AG09309 (cell line): ENCODE results near the gene POMGNT2.

Experiments used
- DNase-seq: peaks from one replicate; pipeline ENCODE4 v3.0.0-alpha.2; 2010; ENCODE audit warnings: low read depth
- H3K4me3 ChIP-seq: 2 replicates; pipeline ENCODE4 v1.5.1; 2011; ENCODE audit warnings: mild to moderate bottlenecking, low read depth, low read length, moderate library complexity; ENCODE audit not compliant: control insufficient read depth
- TF ChIP-seq, protein P1 (sequence below): IDR thresholded peaks from 2 replicates; pipeline ENCODE4 v1.5.1; 2011; ENCODE audit warnings: mild to moderate bottlenecking, low read depth, low read length, inconsistent platforms; ENCODE audit not compliant: insufficient read depth, control insufficient read depth; ENCODE audit errors: missing control alignments

Gene POMGNT2

DNA sequence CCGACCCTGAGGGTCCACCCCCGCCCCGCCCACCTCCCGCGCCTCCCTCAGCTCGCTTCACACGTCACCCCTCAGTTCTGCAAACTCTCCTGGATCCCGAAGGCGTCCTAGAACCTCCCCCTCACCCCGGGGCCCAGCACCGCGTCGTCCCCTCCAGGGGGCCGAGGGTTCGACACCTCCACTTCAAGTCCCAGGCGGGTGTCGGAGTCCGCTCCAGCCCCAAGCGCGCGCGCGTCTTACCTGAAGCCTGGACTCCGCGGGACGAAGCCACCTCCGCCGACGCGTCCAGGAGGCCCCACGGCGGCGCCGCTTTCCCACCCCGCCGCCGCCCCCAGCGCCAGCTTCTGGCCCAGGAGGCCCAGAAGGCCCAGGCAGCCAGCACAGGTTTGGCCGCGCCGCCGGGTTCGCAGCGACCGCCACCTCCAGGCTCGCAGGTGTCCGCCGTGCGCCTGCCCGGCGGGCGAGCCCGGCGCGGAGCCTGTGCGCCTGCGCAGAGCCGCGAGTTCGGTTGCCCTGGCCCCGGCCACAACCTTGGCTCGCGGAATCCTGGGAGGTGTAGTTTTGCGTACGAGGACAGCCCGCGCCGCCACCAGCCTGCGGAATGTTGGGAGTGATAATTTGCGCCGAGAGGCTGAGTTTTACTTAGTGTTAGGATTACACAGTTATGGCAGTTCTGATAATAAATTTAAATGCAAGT is at the start of gene POMGNT2:
Gene POMGNT2, minus strand, starts transcription at position 484 of the 697 bp plus-strand sequence. CDS start 24,648 bp downstream, outside the sequence.
- DNase-seq: peak; percentile 27
- TF ChIP-seq, protein P1, sequence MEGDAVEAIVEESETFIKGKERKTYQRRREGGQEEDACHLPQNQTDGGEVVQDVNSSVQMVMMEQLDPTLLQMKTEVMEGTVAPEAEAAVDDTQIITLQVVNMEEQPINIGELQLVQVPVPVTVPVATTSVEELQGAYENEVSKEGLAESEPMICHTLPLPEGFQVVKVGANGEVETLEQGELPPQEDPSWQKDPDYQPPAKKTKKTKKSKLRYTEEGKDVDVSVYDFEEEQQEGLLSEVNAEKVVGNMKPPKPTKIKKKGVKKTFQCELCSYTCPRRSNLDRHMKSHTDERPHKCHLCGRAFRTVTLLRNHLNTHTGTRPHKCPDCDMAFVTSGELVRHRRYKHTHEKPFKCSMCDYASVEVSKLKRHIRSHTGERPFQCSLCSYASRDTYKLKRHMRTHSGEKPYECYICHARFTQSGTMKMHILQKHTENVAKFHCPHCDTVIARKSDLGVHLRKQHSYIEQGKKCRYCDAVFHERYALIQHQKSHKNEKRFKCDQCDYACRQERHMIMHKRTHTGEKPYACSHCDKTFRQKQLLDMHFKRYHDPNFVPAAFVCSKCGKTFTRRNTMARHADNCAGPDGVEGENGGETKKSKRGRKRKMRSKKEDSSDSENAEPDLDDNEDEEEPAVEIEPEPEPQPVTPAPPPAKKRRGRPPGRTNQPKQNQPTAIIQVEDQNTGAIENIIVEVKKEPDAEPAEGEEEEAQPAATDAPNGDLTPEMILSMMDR: no peak
- H3K4me3 ChIP-seq: peak within 1 kb of the TSS; percentile 86

DNA sequence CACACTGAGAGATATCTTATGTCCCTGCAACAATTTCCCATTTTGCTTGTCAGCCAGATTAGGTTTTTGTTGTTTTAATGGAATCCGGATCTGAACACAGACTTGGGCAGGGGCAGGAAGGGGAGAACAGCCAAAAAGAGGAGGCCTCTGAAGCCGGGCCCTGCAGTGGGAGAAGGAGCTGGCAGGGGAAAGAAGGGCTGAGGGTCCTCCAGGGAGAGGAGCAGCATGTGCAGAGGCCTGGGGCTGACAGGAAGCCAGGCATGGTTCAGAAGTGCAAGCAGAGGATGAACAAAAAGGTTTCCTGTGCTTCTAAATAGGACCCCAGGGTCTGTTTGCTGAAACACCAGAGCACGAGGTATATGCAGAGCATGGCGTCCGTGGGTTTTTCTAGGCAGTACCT is 49.1 kb upstream of the POMGNT2 start:
- H3K4me3 ChIP-seq: no peak overlapping the region
- DNase-seq: no peak
- TF ChIP-seq, protein P1: no peak

DNA sequence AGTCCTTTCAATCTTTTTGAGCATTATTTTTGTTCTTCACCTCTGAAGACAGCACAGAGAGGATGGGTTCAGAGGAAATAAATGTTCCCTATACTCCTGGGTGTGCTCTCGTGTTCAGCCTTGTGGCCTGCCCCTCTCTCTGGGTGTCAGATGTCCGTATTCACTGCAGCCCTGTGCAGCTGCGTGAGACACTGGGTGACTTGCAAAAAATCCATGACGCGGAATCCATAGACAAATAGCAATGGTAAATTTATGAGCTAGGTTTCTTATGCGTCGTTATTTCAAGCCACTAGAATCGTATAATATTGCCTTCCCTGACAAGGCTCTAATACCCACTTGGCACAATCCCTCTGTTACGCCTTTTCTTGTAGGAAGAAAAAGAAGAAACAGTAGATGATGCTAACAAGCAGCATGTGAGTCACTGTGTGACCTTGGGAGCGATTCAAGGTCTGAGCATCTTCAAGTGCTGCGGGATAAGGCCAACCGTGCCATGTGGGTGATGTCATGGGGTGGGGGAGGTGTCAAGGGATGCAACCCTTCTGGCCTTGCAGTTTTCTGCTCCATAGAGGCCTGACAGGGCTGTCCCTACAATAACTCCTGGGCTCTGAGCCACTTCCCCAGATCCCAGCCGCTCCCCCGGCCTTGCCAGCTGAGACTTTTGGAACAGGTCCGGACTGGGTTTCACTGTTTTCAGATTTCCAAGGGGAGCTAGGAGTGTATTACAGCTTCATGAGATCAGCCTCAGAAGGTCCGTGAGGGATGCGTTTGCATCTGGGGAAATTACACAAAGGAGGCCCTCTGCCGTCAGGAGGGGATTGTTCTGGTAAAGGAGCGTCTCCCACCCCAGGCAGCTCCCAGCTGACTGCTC is 47.6 kb upstream of the POMGNT2 start:
- H3K4me3 ChIP-seq: no peak overlapping the region
- DNase-seq: no peak
- TF ChIP-seq, protein P1: no peak

DNA sequence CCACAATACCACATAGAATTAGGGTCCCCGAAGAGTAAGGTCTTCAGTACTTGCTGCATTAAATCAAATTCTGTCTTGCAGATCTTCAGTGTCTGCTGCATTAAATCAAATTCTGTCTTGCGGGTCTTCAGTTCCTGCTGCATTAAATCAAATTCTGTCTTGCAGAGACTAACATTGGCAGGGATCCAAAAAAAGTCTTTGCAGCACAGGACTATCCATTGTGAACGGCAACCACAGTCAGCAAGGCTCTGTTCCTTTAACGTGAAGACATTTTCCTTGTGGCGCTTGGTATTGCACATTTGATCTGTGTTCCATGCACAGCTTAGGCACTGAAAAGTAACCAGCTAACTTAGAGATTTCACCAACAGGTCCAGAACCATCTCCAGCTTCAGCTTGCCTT is 46.8 kb upstream of the POMGNT2 start:
- TF ChIP-seq, protein P1: no peak
- H3K4me3 ChIP-seq: no peak overlapping the region
- no peak for DNase-seq

DNA sequence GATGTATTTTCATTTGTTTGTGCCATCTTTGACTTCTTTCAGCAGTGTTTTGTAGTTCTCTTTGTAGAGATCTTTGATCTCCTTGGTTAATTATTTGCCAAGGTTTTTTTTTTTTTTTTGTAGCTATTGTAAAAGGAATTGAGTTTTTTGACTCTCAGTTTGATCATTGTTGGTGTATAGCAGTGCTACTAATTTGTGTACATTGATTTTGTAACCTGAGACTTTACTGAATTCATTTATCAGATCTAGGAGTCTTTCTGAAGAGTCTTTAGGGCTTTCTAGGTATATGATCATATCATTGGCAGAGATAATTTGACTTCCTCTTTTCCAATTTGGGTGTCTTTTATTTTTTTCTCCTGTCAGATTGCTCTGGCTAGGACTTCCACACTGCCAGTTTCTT is 42.2 kb upstream of the POMGNT2 start:
- H3K4me3 ChIP-seq: no peak overlapping the region
- DNase-seq: no peak
- TF ChIP-seq, protein P1: no peak

DNA sequence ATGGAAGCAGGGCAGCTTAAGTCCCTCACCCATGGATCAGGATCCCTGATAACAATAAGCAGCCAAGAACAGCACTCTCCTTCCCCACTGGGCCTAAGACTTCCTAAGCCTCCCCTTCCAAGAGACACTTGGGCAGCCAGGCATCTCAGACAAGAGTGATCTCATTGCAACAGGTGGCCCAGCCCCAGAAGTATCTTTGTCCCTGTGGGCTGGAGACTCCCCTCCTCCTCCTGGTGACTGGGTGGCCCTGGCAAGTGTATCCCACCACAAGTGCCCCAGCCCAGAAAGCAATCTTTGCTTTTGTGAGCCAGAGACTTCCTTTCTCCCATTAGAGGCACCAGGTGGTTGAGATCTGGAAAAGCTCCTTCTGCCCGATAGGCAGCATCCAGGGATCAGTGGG is 40.7 kb upstream of the POMGNT2 start:
- DNase-seq: no peak
- no peak overlapping the region for H3K4me3 ChIP-seq
- TF ChIP-seq, protein P1: no peak
